HepG2 (cell line): ENCODE measurements around the gene SEC61A1. TPM values are rescaled to one million over a fixed set of nuclear protein-coding genes. Genes with fewer than 3 reads are reported as not detected.
A peak's percentile ranks its signal among the peaks of the same experiment; 100 is the strongest.

Experiments
- EED ChIP-seq: sonication (generic); formaldehyde crosslinking; IDR thresholded peaks from 2 replicates; pipeline ENCODE4 v1.5.0; 2020; ENCODE audit warnings: mild to moderate bottlenecking, missing genetic modification reagents
- ELF4 ChIP-seq: sonication (generic); formaldehyde crosslinking; IDR thresholded peaks from 2 replicates; pipeline ENCODE4 v1.5.0; 2020; ENCODE audit warnings: missing genetic modification reagents, mild to moderate bottlenecking, moderate library complexity, borderline replicate concordance
- ERF ChIP-seq: IDR thresholded peaks from 2 replicates; pipeline ENCODE4 v1.6.1; 2018; ENCODE audit warnings: missing biosample characterization, missing genetic modification reagents
- GABPB1 ChIP-seq: IDR thresholded peaks from 2 replicates; pipeline ENCODE4 v1.6.1; 2016; ENCODE audit warnings: mild to moderate bottlenecking, missing genetic modification reagents, moderate library complexity, missing compliant biosample characterization
- HMG20B ChIP-seq: conservative IDR thresholded peaks from 2 replicates; pipeline ENCODE4 v1.6.1; 2016; ENCODE audit warnings: missing genetic modification reagents, missing compliant biosample characterization
- HMGA1 ChIP-seq: sonication (generic); formaldehyde crosslinking; conservative IDR thresholded peaks from 2 replicates; pipeline ENCODE4 v1.4.0; 2020; ENCODE audit warnings: missing genetic modification reagents
- HNF4A ChIP-seq: sonication (generic); formaldehyde crosslinking; IDR thresholded peaks from 2 replicates; pipeline ENCODE4 v1.4.0; 2020; ENCODE audit warnings: missing genetic modification reagents
- KLF15 ChIP-seq: sonication (generic); formaldehyde crosslinking; IDR thresholded peaks from 2 replicates; pipeline ENCODE4 v1.8.1; 2023; ENCODE audit warnings: borderline replicate concordance, mild to moderate bottlenecking, inconsistent platforms, missing genetic modification reagents, mixed read lengths
- KLF6 ChIP-seq: IDR thresholded peaks from 2 replicates; pipeline ENCODE4 v1.8.0; 2016; ENCODE audit warnings: missing biosample characterization, missing genetic modification reagents
- NCOR1 ChIP-seq: fragments of 200-600 bp; sonication (generic); IDR thresholded peaks from 2 replicates; pipeline ENCODE4 v1.7.0; 2017; ENCODE audit warnings: antibody characterized with exemption, low read length, borderline replicate concordance
- PHF20 ChIP-seq: sonication (generic); formaldehyde crosslinking; IDR thresholded peaks from 2 replicates; pipeline ENCODE4 v1.5.0; 2020; ENCODE audit warnings: mild to moderate bottlenecking, missing genetic modification reagents
- SIN3A ChIP-seq: IDR thresholded peaks from 2 replicates; pipeline ENCODE4 v1.6.1; 2011; ENCODE audit warnings: low read depth, mild to moderate bottlenecking, control low read depth, low read length, borderline replicate concordance
- SOX13 ChIP-seq, 3 experiments: fragments of 450-650 bp in 1 of 3; sonication (generic) in 1 of 3; formaldehyde crosslinking in 1 of 3; IDR thresholded peaks in 2 of 3; conservative IDR thresholded peaks in 1 of 3; 2 replicates each; pipeline versions ENCODE4 v1.5.0 to v1.6.1; 2016 to 2020; ENCODE audit warnings: antibody characterized with exemption in 1 of 3, mild to moderate bottlenecking in 1 of 3, missing compliant biosample characterization in 1 of 3, missing genetic modification reagents in 1 of 3, moderate library complexity in 1 of 3
- SOX5 ChIP-seq: IDR thresholded peaks from 2 replicates; pipeline ENCODE4 v1.6.1; 2016; ENCODE audit warnings: borderline replicate concordance
- SRSF9 ChIP-seq: fragments of 200-400 bp; formaldehyde crosslinking; IDR thresholded peaks from 2 replicates; pipeline ENCODE4 v1.6.1; 2018; ENCODE audit warnings: borderline replicate concordance, mild to moderate bottlenecking, low read depth, low read length; ENCODE audit not compliant: insufficient read depth, poor library complexity, severe bottlenecking
- ZBTB43 ChIP-seq: sonication (generic); formaldehyde crosslinking; conservative IDR thresholded peaks from 2 replicates; pipeline ENCODE4 v1.4.0; 2020; ENCODE audit warnings: missing genetic modification reagents
- ZMAT5 ChIP-seq: sonication (generic); formaldehyde crosslinking; IDR thresholded peaks from 2 replicates; pipeline ENCODE4 v1.5.0; 2020; ENCODE audit warnings: mild to moderate bottlenecking, low read depth, missing genetic modification reagents, borderline replicate concordance
- ZNF251 ChIP-seq: sonication (generic); formaldehyde crosslinking; IDR thresholded peaks from 2 replicates; pipeline ENCODE4 v1.9.0; 2021; ENCODE audit warnings: mild to moderate bottlenecking, missing genetic modification reagents
- ZNF569 ChIP-seq: sonication (generic); formaldehyde crosslinking; IDR thresholded peaks from 2 replicates; pipeline ENCODE4 v1.5.0; 2020; ENCODE audit warnings: mild to moderate bottlenecking, missing genetic modification reagents, moderate library complexity, borderline replicate concordance
- ZNF570 ChIP-seq: sonication (generic); formaldehyde crosslinking; IDR thresholded peaks from 2 replicates; pipeline ENCODE4 v1.4.0; 2020; ENCODE audit warnings: mild to moderate bottlenecking, missing genetic modification reagents, borderline replicate concordance
- ZNF609 ChIP-seq: sonication (generic); formaldehyde crosslinking; IDR thresholded peaks from 2 replicates; pipeline ENCODE4 v1.4.0; 2020; ENCODE audit warnings: mild to moderate bottlenecking, missing genetic modification reagents, borderline replicate concordance
- ZNF747 ChIP-seq: sonication (generic); formaldehyde crosslinking; IDR thresholded peaks from 2 replicates; pipeline ENCODE4 v1.8.1; 2023; ENCODE audit warnings: missing genetic modification reagents, mild to moderate bottlenecking, borderline replicate concordance
- polyA plus RNA-seq, 8 experiments: library from polyadenylated mRNA; depleted of rRNA in 3 of 8; stranded (reverse) in 7 of 8; unstranded in 1 of 8; fragments of >200 nt; fragmentation: Illumina TruSeq in 4 of 8; extraction: Trizol in 4 of 8; gene quantifications; 2 replicates each; pipeline versions ENCODE4 v1.2.1 to v1.2.3, GENCODE V29; 2011 to 2016; ENCODE audit warnings: low read depth in 4 of 8, missing spikeins in 1 of 8, mixed read lengths in 1 of 8; ENCODE audit not compliant: insufficient read depth in 1 of 8
- total RNA-seq, 5 experiments: library from RNA; depleted of rRNA; stranded (reverse); fragments of >200 nt; fragmentation: Illumina TruSeq; extraction: Trizol; gene quantifications; 2 replicates each; pipeline ENCODE4 v1.2.3, GENCODE V29; 2016; ENCODE audit warnings: low read depth in 1 of 5

The SEC61A1 gene
- total and polyA plus RNA-seq, 2 of the 13 experiments (the other 11 are each of a cell fraction or from before 2014, with no cell fraction given): 170 to 203 TPM

- TF ChIP-seq PHF20 (CRISPR knock-in tag) (no peak), ELF4 (CRISPR knock-in tag) (no peak), ZBTB43 (CRISPR knock-in tag) (no peak), KLF6 (CRISPR knock-in tag) (peak; percentile 74), GABPB1 (CRISPR knock-in tag) (no peak), ZNF570 (CRISPR knock-in tag) (no peak), KLF15 (CRISPR knock-in tag) (no peak), EED (0 out of 2 replicates have a peak, but pooled peaks have one; percentile 44), ERF (no peak), ZNF609 (no peak), HMGA1 (no peak), SOX5 (CRISPR knock-in tag) (peak; percentile 27; the same call in 1 of the 2 replicates), ZNF569 (no peak), ZNF747 (CRISPR knock-in tag) (no peak), SIN3A (no peak), SOX13 (IDR thresholded peaks at IDR 0.05) (no peak), SOX13 (CRISPR knock-in tag; conservative IDR thresholded peaks at IDR 0.05 in 1 of 2, IDR thresholded peaks at IDR 0.05 in 1 of 2) (peak in 1 of 2 experiments; percentile 59; a peak in 1 of 4 replicates), ZNF251 (CRISPR knock-in tag) (no peak), HNF4A (CRISPR knock-in tag) (peak; percentile 46; the same call in 1 of the 2 replicates), HMG20B (no peak), SRSF9 (no peak), NCOR1 (0 out of 2 replicates have a peak, but pooled peaks have one; percentile 44), ZMAT5 (CRISPR knock-in tag) (no peak)
Observed at GRCh38 chr3:128009952-128010846, 42.0 kb upstream of the SEC61A1 start (continued).
